HUDEP-2 (cell line): ENCODE results near the gene SLC6A13.

ENCODE experiments used
- DNase-seq, 76 experiments: peaks; one replicate each; lab custom pipeline; 2025; ENCODE audit not compliant: unreplicated experiment in 76 of 76; lab: John Stamatoyannopoulos, UW

Gene SLC6A13

GRCh38 chr12:181921-182320 is 80.7 kb downstream of the SLC6A13 start:
- DNase-seq = no peak

DNA sequence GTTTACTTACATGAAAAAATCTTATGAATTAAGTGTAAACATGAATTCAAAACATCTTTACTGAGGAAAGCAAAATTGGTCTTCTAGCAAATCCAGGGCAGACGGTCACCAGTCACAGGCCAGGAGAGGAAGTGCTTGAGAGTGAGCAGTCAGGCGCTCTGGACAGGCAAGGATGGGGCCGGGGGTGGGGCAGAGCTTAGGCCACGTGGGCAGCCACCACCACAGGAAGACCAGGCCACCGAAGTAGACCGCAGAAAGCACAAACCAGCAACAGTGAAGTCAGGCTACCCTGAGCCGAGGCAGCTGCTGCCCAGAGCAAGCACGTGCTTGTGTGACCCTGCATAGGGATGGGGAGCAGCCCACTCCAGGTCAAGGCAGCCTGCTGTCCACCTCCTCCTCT is 82.2 kb downstream of the SLC6A13 start:
- DNase-seq = peak in 62 of 76 experiments; percentile 8 to 81 (median 51)

DNA sequence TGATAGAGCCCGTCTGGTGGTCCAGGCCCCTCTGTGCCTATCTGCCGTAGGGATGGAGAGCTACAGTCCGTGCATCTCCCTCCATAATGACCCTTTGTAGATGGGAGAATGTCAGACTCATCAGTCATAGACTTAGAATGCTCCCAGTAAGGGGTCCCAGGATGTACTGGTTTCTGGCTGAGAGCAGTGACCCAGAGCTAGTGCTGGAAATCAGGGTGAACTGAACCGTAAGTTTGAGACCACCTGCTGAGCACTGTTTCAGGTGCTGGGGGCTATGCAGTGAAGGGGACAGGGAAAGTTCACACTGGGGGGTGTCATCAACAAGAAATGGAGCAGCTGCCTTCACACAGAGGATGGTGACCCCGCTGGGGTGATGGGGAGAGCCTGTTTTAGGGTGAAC is 82.8 kb downstream of the SLC6A13 start:
- no peak for DNase-seq

DNA sequence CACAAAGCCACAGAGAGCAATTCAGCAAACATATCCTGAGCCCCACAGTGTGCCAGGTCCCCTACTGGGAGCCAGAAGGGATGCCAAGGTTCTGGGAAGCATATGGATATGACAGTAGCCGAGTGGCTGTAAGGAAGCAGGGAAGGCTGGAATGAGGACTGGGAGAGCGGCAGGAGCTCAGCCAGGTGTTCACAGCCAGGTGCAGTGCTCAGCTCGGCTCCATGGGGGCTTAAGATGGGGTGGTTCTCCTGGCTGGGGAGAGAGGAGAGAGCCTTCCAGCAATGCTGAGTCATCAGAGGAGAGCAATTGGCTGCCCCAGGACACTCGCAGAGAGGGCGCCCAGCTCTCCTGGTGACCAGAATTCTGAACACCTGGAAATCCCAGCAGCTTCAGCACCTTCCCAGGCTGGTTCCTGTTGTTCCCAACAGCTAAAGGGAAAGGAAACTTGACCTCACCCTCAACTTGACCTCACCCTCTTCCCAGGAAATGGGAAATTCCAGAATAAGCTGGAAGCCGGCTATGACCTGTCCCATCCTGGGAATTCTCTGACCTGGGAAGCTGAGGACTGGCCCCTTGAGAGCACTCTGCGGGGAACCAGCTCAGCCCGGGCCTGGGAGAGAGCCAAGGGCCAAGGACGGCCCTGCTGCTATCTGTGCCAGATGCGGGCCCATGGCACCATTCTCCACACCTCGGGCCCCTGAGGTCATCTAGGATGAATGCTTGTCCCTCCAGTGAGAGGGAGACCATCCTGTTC is 83.3 kb downstream of the SLC6A13 start:
- peak in 5 of 76 experiments; percentile 20 to 46 (median 25) for DNase-seq

DNA sequence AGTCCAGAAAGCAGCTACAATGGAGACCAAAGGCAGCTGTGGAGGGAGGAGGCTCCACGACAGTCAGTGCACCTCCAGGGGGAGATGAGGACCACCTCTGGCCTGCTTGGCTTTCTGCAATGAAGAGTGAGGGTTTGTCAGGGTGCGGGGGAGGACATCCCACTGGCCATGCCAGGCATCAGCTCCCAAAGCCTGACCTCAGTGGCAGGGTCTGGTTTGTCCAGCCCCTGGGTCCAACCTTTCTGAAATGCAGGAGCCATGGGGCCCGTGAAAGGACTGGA is 83.9 kb downstream of the SLC6A13 start:
- peak in 1 of 76 experiments; percentile 45 for DNase-seq

- peak in 5 of 76 experiments; percentile 14 to 45 (median 20) for DNase-seq
These were observed 84.4 kb downstream of the SLC6A13 start for GRCh38 chr12:177980-178828.

DNA sequence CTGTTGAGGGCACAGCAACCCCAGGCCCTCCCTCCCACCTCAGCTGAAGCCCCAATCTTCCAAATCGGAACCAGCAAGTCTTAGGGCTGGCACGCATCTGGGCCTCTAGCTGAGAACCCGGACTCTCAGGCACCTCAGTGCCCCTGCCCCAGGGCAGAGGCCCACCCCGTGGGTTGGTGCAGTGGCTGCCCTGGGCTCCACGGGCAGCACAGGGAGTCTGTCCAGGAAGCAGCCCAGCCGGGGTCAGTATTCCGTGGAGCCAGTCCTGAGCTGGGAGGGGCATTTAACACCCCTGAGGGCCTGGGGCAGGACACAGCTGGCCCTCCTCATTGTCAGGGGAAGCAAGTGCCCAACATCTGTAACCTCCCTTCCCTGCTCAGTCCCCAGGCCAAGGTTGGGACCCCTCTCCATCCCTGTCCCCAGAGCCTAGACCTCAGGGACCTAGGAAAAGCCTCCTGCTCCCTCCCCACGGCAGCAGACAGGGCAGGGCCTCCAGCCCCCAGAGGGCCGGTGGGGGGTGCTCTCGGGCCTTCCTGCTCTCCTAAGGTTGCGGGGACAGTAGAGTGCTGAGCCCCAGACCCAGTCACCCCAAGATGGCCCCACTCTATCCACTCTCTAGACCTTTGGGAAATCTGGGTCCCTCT is 85.2 kb downstream of the SLC6A13 start:
- DNase-seq = no peak

- DNase-seq = peak in 67 of 76 experiments; percentile 11 to 76 (median 52)
These were observed 86.1 kb downstream of the SLC6A13 start for GRCh38 chr12:176321-177181.

GRCh38 chr12:175759-176158 is 86.9 kb downstream of the SLC6A13 start:
- DNase-seq = peak in 3 of 76 experiments; percentile 41 to 63 (median 50)

- peak in 66 of 76 experiments; percentile 7 to 82 (median 50) for DNase-seq
These were observed 87.4 kb downstream of the SLC6A13 start for GRCh38 chr12:175250-175649.

DNA sequence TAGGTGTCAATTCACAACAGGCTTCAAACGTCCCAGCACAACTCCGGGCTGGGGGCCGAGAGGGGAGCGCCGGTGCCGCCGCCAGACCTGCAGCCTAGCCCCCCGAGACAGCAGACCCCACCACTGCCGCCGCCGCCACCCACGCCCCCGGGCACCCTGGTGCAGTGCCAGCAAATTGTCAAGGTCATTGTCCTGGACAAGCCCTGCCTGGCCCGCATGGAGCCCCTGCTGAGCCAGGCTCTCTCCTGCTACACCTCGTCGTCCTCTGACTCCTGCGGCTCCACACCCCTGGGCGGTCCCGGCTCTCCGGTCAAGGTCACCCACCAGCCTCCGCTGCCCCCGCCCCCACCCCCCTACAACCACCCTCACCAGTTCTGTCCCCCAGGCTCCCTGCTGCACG is 88.0 kb downstream of the SLC6A13 start:
- peak in 37 of 76 experiments; percentile 15 to 78 (median 35) for DNase-seq

DNA sequence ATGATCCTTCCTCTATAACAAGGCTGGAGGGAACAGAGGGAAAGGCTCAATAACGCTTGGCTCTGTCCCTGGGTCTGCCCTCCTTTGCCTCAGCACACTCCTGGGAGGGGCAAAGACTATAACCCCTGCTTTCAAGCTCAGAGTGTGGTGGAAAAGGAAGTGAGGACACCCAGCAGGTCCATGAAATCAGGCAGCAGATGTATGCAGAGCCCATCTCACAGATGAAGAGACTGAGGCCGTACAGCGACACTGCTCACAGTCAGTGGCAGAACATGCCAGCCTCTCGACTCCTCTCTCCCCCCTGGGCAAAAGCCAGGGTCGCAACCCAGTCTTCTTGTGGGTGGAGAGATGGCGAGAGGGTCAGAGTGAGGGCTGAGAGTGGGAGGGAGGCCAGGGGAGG is 88.5 kb downstream of the SLC6A13 start:
- peak in 33 of 76 experiments; percentile 9 to 87 (median 40) for DNase-seq

DNA sequence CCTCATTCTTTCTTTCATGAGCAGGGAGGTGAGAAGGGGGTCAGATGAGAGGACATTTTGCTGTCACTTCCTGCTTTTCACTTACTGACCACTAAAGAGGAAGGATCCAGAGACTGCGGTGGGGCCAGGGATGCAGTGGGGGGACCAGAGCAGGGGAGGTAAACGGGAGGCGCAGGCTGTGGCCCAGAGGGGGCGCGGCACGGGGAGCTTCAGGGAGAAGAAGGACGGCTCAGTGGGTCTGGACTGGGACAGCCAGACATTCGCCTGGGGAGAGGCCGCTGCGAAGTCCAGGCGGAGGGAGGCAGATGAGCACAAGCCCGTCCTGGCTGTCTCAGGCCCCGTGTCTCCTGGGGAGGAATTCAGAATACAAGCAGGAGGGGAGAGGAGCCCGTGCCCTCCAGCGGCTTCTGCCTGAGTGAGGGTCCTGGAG is 89.9 kb downstream of the SLC6A13 start:
- DNase-seq = peak in 26 of 76 experiments; percentile 18 to 81 (median 56)

- peak; percentile 59 to 99 (median 97) for DNase-seq
These were observed 90.6 kb downstream of the SLC6A13 start for GRCh38 chr12:171743-172676.

DNA sequence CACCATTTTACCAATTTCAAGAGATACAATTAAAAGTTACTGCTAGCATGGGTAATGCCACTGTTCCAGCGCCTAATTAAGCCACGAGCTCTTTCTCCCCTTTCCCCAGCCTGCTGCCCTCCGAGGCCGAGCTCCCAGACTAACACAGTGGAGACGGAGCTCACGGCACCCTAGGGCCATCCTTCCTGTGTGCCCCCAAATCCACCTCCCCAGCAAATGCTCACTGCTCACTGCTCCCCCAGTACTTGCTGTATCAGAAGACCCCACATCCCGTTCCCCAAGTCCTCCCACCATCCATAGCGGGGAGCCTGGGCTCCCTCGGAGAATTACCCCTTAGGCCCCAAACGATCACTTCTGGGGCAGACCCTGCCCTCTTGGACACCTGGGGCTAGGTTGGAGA is 91.4 kb downstream of the SLC6A13 start:
- peak in 4 of 76 experiments; percentile 18 to 73 (median 69) for DNase-seq
